ENCODE data around the gene DOLPP1. TPM values are rescaled to one million over a fixed set of nuclear protein-coding genes. Genes with fewer than 3 reads are reported as not detected.
A peak's percentile ranks its signal among the peaks of the same experiment; 100 is the strongest.
"Not testable (repeated sequence)": the region's sequence is repeated elsewhere in the genome, so short reads cannot be mapped to it uniquely, and the experiment has no call there.

The DOLPP1 gene
- total RNA-seq, 4 donors from 2014 or later, result 1.0 to 10.2 (median 9.7) TPM; not detected in 1

- DNase-seq, result peak in 1 of 2 donors; percentile 45
- Histone ChIP-seq H3K27ac (peak overlapping the region; percentile 89 to 96), H3K4me3 (peak overlapping the region; percentile 78 to 96), H3K9me3 (no peaks in the 10 kb centered on the region), H3K36me3 (no peaks in the 10 kb centered on the region), H3K27me3 (no peaks in the 10 kb centered on the region), H3K4me1 (no peaks in the 10 kb centered on the region)
- TF ChIP-seq, protein P1, sequence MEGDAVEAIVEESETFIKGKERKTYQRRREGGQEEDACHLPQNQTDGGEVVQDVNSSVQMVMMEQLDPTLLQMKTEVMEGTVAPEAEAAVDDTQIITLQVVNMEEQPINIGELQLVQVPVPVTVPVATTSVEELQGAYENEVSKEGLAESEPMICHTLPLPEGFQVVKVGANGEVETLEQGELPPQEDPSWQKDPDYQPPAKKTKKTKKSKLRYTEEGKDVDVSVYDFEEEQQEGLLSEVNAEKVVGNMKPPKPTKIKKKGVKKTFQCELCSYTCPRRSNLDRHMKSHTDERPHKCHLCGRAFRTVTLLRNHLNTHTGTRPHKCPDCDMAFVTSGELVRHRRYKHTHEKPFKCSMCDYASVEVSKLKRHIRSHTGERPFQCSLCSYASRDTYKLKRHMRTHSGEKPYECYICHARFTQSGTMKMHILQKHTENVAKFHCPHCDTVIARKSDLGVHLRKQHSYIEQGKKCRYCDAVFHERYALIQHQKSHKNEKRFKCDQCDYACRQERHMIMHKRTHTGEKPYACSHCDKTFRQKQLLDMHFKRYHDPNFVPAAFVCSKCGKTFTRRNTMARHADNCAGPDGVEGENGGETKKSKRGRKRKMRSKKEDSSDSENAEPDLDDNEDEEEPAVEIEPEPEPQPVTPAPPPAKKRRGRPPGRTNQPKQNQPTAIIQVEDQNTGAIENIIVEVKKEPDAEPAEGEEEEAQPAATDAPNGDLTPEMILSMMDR (IDR thresholded peaks at IDR 0.05), result no peak
- TF ChIP-seq POLR2A (IDR thresholded peaks at IDR 0.05), result no peak
- intact Hi-C loops (cut with DNase I; ENCODE audit: low total_unique reads), result no loop called here
These were observed 30.7 kb downstream of the DOLPP1 start for GRCh38 chr9:129111528-129112151.

GRCh38 chr9:129112526-129112925 is 31.6 kb downstream of the DOLPP1 start:
- H3K9me3 ChIP-seq; H3K27me3 ChIP-seq; H3K4me1 ChIP-seq; intact Hi-C loops (cut with DNase I; ENCODE audit: low total_unique reads); H3K27ac ChIP-seq; DNase-seq; H3K36me3 ChIP-seq: not testable (repeated sequence)
- H3K4me3 ChIP-seq, result peak overlapping the region; percentile 78 to 96

DNA sequence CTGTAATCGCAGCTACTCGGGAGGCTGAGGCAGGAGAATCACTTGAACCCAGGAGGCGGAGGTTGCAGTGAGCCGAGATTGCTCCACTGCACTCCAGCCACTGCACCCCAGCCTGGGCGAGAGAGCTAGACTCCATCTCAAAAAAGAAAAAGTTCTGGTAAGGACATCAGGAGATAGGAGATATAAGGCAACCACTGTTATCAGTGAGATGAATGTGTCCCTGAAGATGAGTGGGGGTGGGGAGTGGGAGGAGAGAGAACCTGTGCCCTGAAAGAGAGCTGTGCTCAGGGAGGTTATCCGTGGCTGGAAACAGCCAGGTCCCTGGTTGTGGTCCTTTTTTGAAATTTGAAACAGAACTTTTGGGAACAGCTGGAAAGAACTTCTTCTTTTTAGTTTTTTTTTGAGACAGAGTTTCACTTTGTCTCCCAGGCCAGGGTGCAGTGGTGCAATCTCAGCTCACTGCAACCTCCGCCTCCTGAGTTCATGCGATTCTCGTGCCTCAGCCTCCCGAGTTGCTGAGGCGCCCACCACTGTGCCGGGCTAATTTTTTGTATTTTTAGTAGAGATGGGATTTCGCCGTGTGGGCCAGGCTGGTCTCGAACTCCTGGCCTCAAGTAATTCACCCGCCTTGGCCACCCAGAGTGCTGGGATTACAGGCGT is 32.9 kb downstream of the DOLPP1 start:
- Histone ChIP-seq H3K9me3 (no peaks in the 10 kb centered on the region), H3K27ac (no peak overlapping the region), H3K4me3 (no peak overlapping the region), H3K27me3 (no peaks in the 10 kb centered on the region), H3K4me1 (no peaks in the 10 kb centered on the region), H3K36me3 (no peaks in the 10 kb centered on the region)
- DNase-seq, result no peak
- TF ChIP-seq, protein P1 (IDR thresholded peaks at IDR 0.05), result no peak
- TF ChIP-seq POLR2A (IDR thresholded peaks at IDR 0.05), result no peak
- intact Hi-C loops (cut with DNase I; ENCODE audit: low total_unique reads), result no loop called here

- no peaks in the 10 kb centered on the region for H3K36me3 ChIP-seq
- no peaks in the 10 kb centered on the region for H3K4me1 ChIP-seq
- no peak for DNase-seq
- H3K4me3 ChIP-seq, result no peak overlapping the region
- no peak overlapping the region for H3K27ac ChIP-seq
- intact Hi-C loops (cut with DNase I; ENCODE audit: low total_unique reads), result no loop called here
- TF ChIP-seq POLR2A (IDR thresholded peaks at IDR 0.05), result no peak
- TF ChIP-seq, protein P1 (IDR thresholded peaks at IDR 0.05), result no peak
- no peaks in the 10 kb centered on the region for H3K9me3 ChIP-seq
- H3K27me3 ChIP-seq, result no peaks in the 10 kb centered on the region
These were observed 37.9 kb downstream of the DOLPP1 start for GRCh38 chr9:129118799-129119198.

DNA sequence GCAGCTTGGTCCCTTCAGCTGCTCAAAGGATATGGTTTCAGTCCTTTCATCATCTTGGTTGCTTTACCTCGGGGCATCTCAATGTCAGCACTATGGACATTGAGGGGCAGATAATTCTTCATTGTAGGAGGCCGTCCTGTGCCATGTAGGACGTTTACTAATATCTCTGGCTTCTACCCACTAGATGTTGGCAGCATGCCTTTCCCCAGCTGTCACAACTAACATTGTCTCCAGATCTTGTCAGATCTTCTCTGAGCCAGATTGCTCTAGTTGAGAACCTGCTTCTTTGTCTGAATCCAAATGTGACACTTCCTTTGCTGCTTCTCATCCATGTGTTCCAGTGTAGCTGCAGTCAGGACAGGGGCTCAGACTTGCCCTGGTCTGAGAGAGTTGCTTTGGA is 40.6 kb downstream of the DOLPP1 start:
- Histone ChIP-seq H3K4me3 (no peak overlapping the region), H3K36me3 (no peaks in the 10 kb centered on the region), H3K9me3 (no peaks in the 10 kb centered on the region), H3K4me1 (no peaks in the 10 kb centered on the region), H3K27ac (no peak overlapping the region), H3K27me3 (no peaks in the 10 kb centered on the region)
- DNase-seq, result no peak
- intact Hi-C loops (cut with DNase I; ENCODE audit: low total_unique reads), result loop anchor here (10.0 kb wide), 1 partner anchor 663 kb away; no protein-coding TSS in a partner anchor
- TF ChIP-seq POLR2A (IDR thresholded peaks at IDR 0.05), result no peak

DNA sequence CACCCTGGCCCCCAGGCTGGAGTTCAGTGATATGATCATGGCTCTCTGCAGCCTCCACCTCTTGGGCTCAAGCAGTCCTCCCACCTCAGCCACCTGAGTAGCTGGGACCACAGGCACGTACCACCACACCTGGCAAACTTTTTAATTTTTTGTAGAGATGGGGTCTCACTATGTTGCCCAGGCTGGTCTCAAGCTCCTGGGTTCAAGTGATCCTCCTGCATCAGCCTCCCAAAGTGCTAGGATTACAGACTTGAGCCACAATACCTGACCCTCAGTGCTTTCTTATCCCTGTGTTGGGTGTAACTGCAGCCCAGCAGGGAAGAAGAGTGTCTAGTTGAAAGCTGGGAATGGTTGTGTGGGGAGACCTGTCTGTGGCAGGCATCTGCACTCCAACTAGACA is 41.2 kb downstream of the DOLPP1 start:
- intact Hi-C loops (cut with DNase I; ENCODE audit: low total_unique reads), result loop anchor here (10.0 kb wide), 1 partner anchor 663 kb away; no protein-coding TSS in a partner anchor
- DNase-seq, result no peak
- Histone ChIP-seq H3K9me3 (no peaks in the 10 kb centered on the region), H3K27me3 (no peaks in the 10 kb centered on the region), H3K4me3 (no peak overlapping the region), H3K27ac (no peak overlapping the region), H3K4me1 (no peaks in the 10 kb centered on the region), H3K36me3 (no peaks in the 10 kb centered on the region)
- TF ChIP-seq, protein P1 (IDR thresholded peaks at IDR 0.05), result no peak
- no peak for TF ChIP-seq POLR2A (IDR thresholded peaks at IDR 0.05)

- H3K36me3 ChIP-seq, H3K27me3 ChIP-seq, H3K4me1 ChIP-seq, H3K9me3 ChIP-seq, DNase-seq, H3K4me3 ChIP-seq, H3K27ac ChIP-seq: not testable (repeated sequence)
- intact Hi-C loops (cut with DNase I; ENCODE audit: low total_unique reads), result loop anchor here (10.0 kb wide), 1 partner anchor 662 kb away; no protein-coding TSS in a partner anchor
These were observed 42.1 kb downstream of the DOLPP1 start for GRCh38 chr9:129122976-129123375.
